PC-3 (cell line): ENCODE data around the gene EZR. TPM values are rescaled to one million over a fixed set of nuclear protein-coding genes. Genes with fewer than 3 reads are reported as not detected.

Experiments
- ATAC-seq: fragments of 200-7000 bp; cut with Tn5 transposase; 2 replicates; pipeline ENCODE4 v1.9.1; 2020; ENCODE audit warnings: mild to moderate bottlenecking, moderate library complexity
- BruUV-seq: library from RNA; stranded (reverse); fragments of 400-500 nt; replicated peaks from 2 replicates; lab custom pipeline; 2021; lab: Mats Ljungman, UMichigan
- CTCF ChIA-PET: fragments of 300-600 bp; sonication (Branson Sonifier 250); formaldehyde crosslinking; loops from one replicate; lab custom pipeline; 2022; ENCODE audit warnings: antibody characterized with exemption; lab: Charles Lee
- POLR2A ChIA-PET: fragments of 300-600 bp; sonication (Branson Sonifier 250); formaldehyde crosslinking; loops from one replicate; lab custom pipeline; 2022; ENCODE audit warnings: antibody characterized with exemption; ENCODE audit not compliant: unreplicated experiment; lab: Charles Lee
- DNase-seq: peaks from one replicate; pipeline ENCODE4 v3.0.0-alpha.2; 2015
- H2AFZ ChIP-seq: fragments of 300-600 bp; sonication (generic); 2 replicates; pipeline ENCODE4 v1.6.0; 2016; ENCODE audit warnings: antibody characterized with exemption, low read length
- H3F3A ChIP-seq: fragments of 300-600 bp; sonication (generic); one replicate; pipeline ENCODE4 v1.6.0; 2017; ENCODE audit warnings: antibody characterized with exemption, low read length, control low read depth, mild to moderate bottlenecking; ENCODE audit not compliant: unreplicated experiment
- H3K27ac ChIP-seq: fragments of 300-600 bp; sonication (generic); 2 replicates; pipeline ENCODE4 v1.5.1; 2016; ENCODE audit warnings: mild to moderate bottlenecking, low read length
- H3K27me3 ChIP-seq: fragments of 300-600 bp; sonication (generic); 2 replicates; pipeline ENCODE4 v1.6.1; 2016; ENCODE audit warnings: low read length, mixed read lengths
- H3K36me3 ChIP-seq: fragments of 300-600 bp; sonication (generic); 2 replicates; pipeline ENCODE4 v1.6.1; 2016; ENCODE audit warnings: low read depth, mixed run types, low read length, mixed read lengths
- H3K4me1 ChIP-seq: fragments of 300-600 bp; sonication (generic); 2 replicates; pipeline ENCODE4 v1.5.1; 2016; ENCODE audit warnings: low read length; ENCODE audit not compliant: insufficient read depth
- H3K4me2 ChIP-seq: fragments of 300-600 bp; sonication (generic); 2 replicates; pipeline ENCODE4 v1.6.0; 2016; ENCODE audit warnings: low read length
- H3K4me3 ChIP-seq: fragments of 300-600 bp; sonication (generic); 2 replicates; pipeline ENCODE4 v1.5.1; 2016; ENCODE audit warnings: mild to moderate bottlenecking, low read length, mixed read lengths
- H3K79me2 ChIP-seq: fragments of 300-600 bp; sonication (generic); 2 replicates; pipeline ENCODE4 v1.6.1; 2017; ENCODE audit warnings: low read length, mixed read lengths
- H3K9ac ChIP-seq: fragments of 300-600 bp; sonication (generic); 2 replicates; pipeline ENCODE4 v1.6.0; 2016; ENCODE audit warnings: mild to moderate bottlenecking, low read length
- H3K9me2 ChIP-seq: fragments of 300-600 bp; sonication (generic); replicated peaks from 2 replicates; pipeline ENCODE4 v1.6.1; 2016; ENCODE audit warnings: mixed run types, low read length, mixed read lengths
- H3K9me3 ChIP-seq: fragments of 300-600 bp; sonication (generic); 2 replicates; pipeline ENCODE4 v1.6.1; 2016; ENCODE audit warnings: low read length, mixed read lengths
- H4K20me1 ChIP-seq: fragments of 300-600 bp; sonication (generic); 2 replicates; pipeline ENCODE4 v1.6.1; 2016; ENCODE audit warnings: low read length, mixed read lengths
- CTCF ChIP-seq: fragments of 300-600 bp; sonication (generic); conservative IDR thresholded peaks from 2 replicates; pipeline ENCODE4 v1.5.1; 2017; ENCODE audit warnings: antibody characterized with exemption, low read depth, mild to moderate bottlenecking, low read length
- EZH2 ChIP-seq: fragments of 300-600 bp; sonication (generic); IDR thresholded peaks from one replicate; pipeline ENCODE4 v1.6.1; 2017; ENCODE audit warnings: antibody characterized with exemption, mild to moderate bottlenecking, low read length; ENCODE audit not compliant: unreplicated experiment
- EZH2phosphoT487 ChIP-seq: fragments of 300-600 bp; sonication (generic); IDR thresholded peaks from 2 replicates; pipeline ENCODE4 v1.6.1; 2018; ENCODE audit warnings: mild to moderate bottlenecking, antibody characterized with exemption, low read length, borderline replicate concordance
- intact Hi-C: fragments of 100-400 bp; cut with micrococcal nuclease; formaldehyde crosslinking; loops from 2 replicates; pipeline ENCODE4 v1.9.0; 2023
- total RNA-seq: library from RNA; depleted of rRNA; stranded (reverse); fragments of >200 nt; gene quantifications from 2 replicates; pipeline ENCODE4 v1.2.3, GENCODE V29; 2014

Gene EZR
- total RNA-seq, 1 experiment from 2014 or later, result 182 TPM

- Histone ChIP-seq H3K27ac (no peak overlapping the region), H3K4me2 (no peak overlapping the region)
- intact Hi-C loops, result no loop called here
Observed at GRCh38 chr6:158783851-158784250, 35.3 kb downstream of the EZR start.

GRCh38 chr6:158783167-158783450 is 36.1 kb downstream of the EZR start:
- Histone ChIP-seq H3K27ac (no peak overlapping the region), H3K9me3 (no peaks in the 10 kb centered on the region), H4K20me1 (peaks cover 31% of the 10 kb centered on the region), H3K4me1 (peaks cover 46% of the 10 kb centered on the region), H3K4me3 (no peak overlapping the region), H3K27me3 (no peaks in the 10 kb centered on the region), H3K4me2 (no peak overlapping the region), H3F3A (peaks cover 6% of the 10 kb centered on the region), H3K9me2 (no peaks in the 10 kb centered on the region), H3K9ac (no peak overlapping the region), H3K79me2 (peaks cover 77% of the 10 kb centered on the region), H3K36me3 (peaks cover 83% of the 10 kb centered on the region), H2AFZ (no peak overlapping the region)
- ATAC-seq (no peak), DNase-seq (no peak)
- CTCF ChIA-PET, result no interaction called here
- intact Hi-C loops, result no loop called here
- no peak for TF ChIP-seq EZH2
- POLR2A ChIA-PET, result no interaction called here
- no TSS peak for BruUV-seq

More at GRCh38 chr6:158783851-158784250, 35.3 kb downstream of the EZR start:
- ChIA-PET CTCF (no interaction called here), POLR2A (no interaction called here)
- Histone ChIP-seq H4K20me1 (peaks cover 25% of the 10 kb centered on the region), H2AFZ (no peak overlapping the region), H3K9ac (no peak overlapping the region), H3K4me3 (no peak overlapping the region), H3F3A (peaks cover 6% of the 10 kb centered on the region), H3K9me3 (no peaks in the 10 kb centered on the region), H3K9me2 (no peaks in the 10 kb centered on the region), H3K79me2 (peaks cover 76% of the 10 kb centered on the region), H3K36me3 (peaks cover 82% of the 10 kb centered on the region), H3K27me3 (no peaks in the 10 kb centered on the region), H3K4me1 (peaks cover 46% of the 10 kb centered on the region)
- ATAC-seq, result no peak
- no peak for DNase-seq
- TF ChIP-seq CTCF (no peak), EZH2 (no peak), EZH2phosphoT487 (no peak)
- BruUV-seq, result no TSS peak

GRCh38 chr6:158782432-158783166 is 36.6 kb downstream of the EZR start:
- ChIA-PET CTCF (no interaction called here), POLR2A (no interaction called here)
- peaks cover 6% of the 10 kb centered on the region for H3F3A ChIP-seq
- H4K20me1 ChIP-seq, result peaks cover 36% of the 10 kb centered on the region
- no peak overlapping the region for H3K4me3 ChIP-seq
- H3K27me3 ChIP-seq, result no peaks in the 10 kb centered on the region
- BruUV-seq, result no TSS peak
- no peak for DNase-seq
- H3K4me1 ChIP-seq, result peaks cover 46% of the 10 kb centered on the region
- peak overlapping the region; percentile 38; the same call in 1 of the 2 replicates for H3K4me2 ChIP-seq
- no peak for ATAC-seq
- H2AFZ ChIP-seq, result no peak overlapping the region
- H3K9me3 ChIP-seq, result no peaks in the 10 kb centered on the region
- H3K79me2 ChIP-seq, result peaks cover 77% of the 10 kb centered on the region
- 0 out of 2 replicates have a peak overlapping the region, but pooled peaks have one; percentile 58 for H3K27ac ChIP-seq
- intact Hi-C loops, result no loop called here
- H3K9ac ChIP-seq, result no peak overlapping the region
- H3K9me2 ChIP-seq, result no peaks in the 10 kb centered on the region
- TF ChIP-seq EZH2phosphoT487 (no peak), CTCF (no peak), EZH2 (no peak)
- peaks cover 83% of the 10 kb centered on the region for H3K36me3 ChIP-seq
